ENCODE measurements around the gene CSAD. TPM values are rescaled to one million over a fixed set of nuclear protein-coding genes. Genes with fewer than 3 reads are reported as not detected.

Gene CSAD
- total and polyA plus RNA-seq, 2 of the 13 experiments (the other 11 are each of a cell fraction or from before 2014, with no cell fraction given), result 7.2 to 23.5 TPM

- Histone ChIP-seq H3K27ac (ENCODE audit: extremely low read length, insufficient read depth, low read length) (no peak overlapping the region), H2AFZ (ENCODE audit: low read length) (no peak overlapping the region), H3K27me3 (ENCODE audit: control insufficient read depth in 1 of 2, insufficient read depth in 2 of 2, low read length in 2 of 2) (no peaks in the 10 kb centered on the region), H3K79me2 (ENCODE audit: insufficient read depth, low read length) (no peaks in the 10 kb centered on the region), H3K4me3 (replicated peaks in 1 of 3; ENCODE audit: insufficient read depth in 1 of 3, low read depth in 2 of 3, low read length in 3 of 3) (no peak overlapping the region), H3K36me3 (replicated peaks in 1 of 2; ENCODE audit: control insufficient read depth in 1 of 2, insufficient read depth in 2 of 2, low read length in 2 of 2) (no peaks in the 10 kb centered on the region), H3K4me2 (ENCODE audit: low read depth, low read length) (peak overlapping the region; percentile 23; the same call in 1 of the 2 replicates), H3K9me3 (ENCODE audit: low read length) (no peaks in the 10 kb centered on the region), H3K4me1 (ENCODE audit: insufficient read depth, low read length) (peaks cover 43% of the 10 kb centered on the region), H4K20me1 (ENCODE audit: insufficient read depth, low read length) (no peaks in the 10 kb centered on the region), H3K9ac (ENCODE audit: insufficient read depth, low read depth, low read length) (no peak overlapping the region)
- BruUV-seq (replicated peaks), result no TSS peak
- ATAC-seq (no peak), FAIRE-seq (no peak), DNase-seq (ENCODE audit: low spot score) (peak; percentile 34)
- POLR2A ChIA-PET, result interaction anchor here (1.0 to 2.6 kb wide), 3 partner anchors 9 to 69 kb away, joined by 3 to 15 read pairs (median 3); partner anchors contain the start of genes CSAD, SOAT2 and ZNF740
- no peak for TF ChIP-seq TCF12 (IDR thresholded peaks at IDR 0.05)
- no peak for TF ChIP-seq TCF12 (CRISPR knock-in tag; IDR thresholded peaks at IDR 0.05)
- TF ChIP-seq FOXO1 (CRISPR knock-in tag; IDR thresholded peaks at IDR 0.05), result no peak
- no peak for TF ChIP-seq TBX3 (IDR thresholded peaks at IDR 0.05; ENCODE audit: borderline replicate concordance)
- TF ChIP-seq NR2F6 (IDR thresholded peaks at IDR 0.05), result no peak
- TF ChIP-seq NR2F6 (CRISPR knock-in tag; IDR thresholded peaks at IDR 0.05), result no peak
- no peak for TF ChIP-seq CBX2 (IDR thresholded peaks at IDR 0.05; ENCODE audit: low read depth, low read length)
- no peak for TF ChIP-seq CBX2 (CRISPR knock-in tag; IDR thresholded peaks at IDR 0.05; ENCODE audit: low read depth)
- no peak for TF ChIP-seq ZNF737 (CRISPR knock-in tag; IDR thresholded peaks at IDR 0.05; ENCODE audit: borderline replicate concordance)
- no peak for TF ChIP-seq ZNF574 (CRISPR knock-in tag; IDR thresholded peaks at IDR 0.05)
- no peak for TF ChIP-seq HIC2 (CRISPR knock-in tag; IDR thresholded peaks at IDR 0.05; ENCODE audit: low read depth)
- no peak for TF ChIP-seq RARG (CRISPR knock-in tag; IDR thresholded peaks at IDR 0.05; ENCODE audit: low read depth)
- TF ChIP-seq IRF9 (CRISPR knock-in tag; IDR thresholded peaks at IDR 0.05; ENCODE audit: borderline replicate concordance), result no peak
- no peak for TF ChIP-seq WIZ (CRISPR knock-in tag; IDR thresholded peaks at IDR 0.05)
- in situ Hi-C loops (cut with HindIII; ENCODE audit: extremely low pct_ligation_motif_present, low pct_unique_long_range_greater_than_20kb) (no loop called here), intact Hi-C loops (cut with micrococcal nuclease; ENCODE audit: unreplicated experiment) (no loop called here)
- WGBS (ENCODE audit: low lambda C conversion rate), result 36% methylated on average over 10 of the region's 10 CpGs
- CTCF ChIA-PET (ENCODE audit: low intra/inter-chr PET ratio, low total read pairs), result no interaction called here
Observed at GRCh38 chr12:53171725-53172329, 8.9 kb downstream of the CSAD start.

Data from HepG2 (cell line).